ENCODE measurements around the gene NCOA3. TPM values are rescaled to one million over a fixed set of nuclear protein-coding genes. Genes with fewer than 3 reads are reported as not detected.

The NCOA3 gene
- total and polyA plus RNA-seq, 2 of the 8 experiments (the other 6 are each of a cell fraction or from before 2014, with no cell fraction given): 7.9 to 24.7 TPM

GRCh38 chr20:47676912-47677634, 175.4 kb downstream of the NCOA3 start:
- WGBS, 2 experiments (ENCODE audit: extremely low coverage in 1 of 2, insufficient coverage in 1 of 2, insufficient read length in 1 of 2, insufficient replicate concordance in 2 of 2, low coverage in 1 of 2, low lambda C conversion rate in 2 of 2, missing lambda C conversion rate in 1 of 2): 82% methylated on average over 16 of the region's 18 CpGs; no CpG with 5 or more reads in 1 of the 2 experiments
- no peak overlapping the region for H3K14ac ChIP-seq (ENCODE audit: insufficient read length)
- CTCF ChIA-PET (ENCODE audit: partially characterized antibody): interaction anchor here (0.6 to 9.7 kb wide), 41 partner anchors 10 to 947 kb away, joined by 3 to 92 read pairs (median 4); no protein-coding TSS in a partner anchor
- no peak overlapping the region for H3K4me3 ChIP-seq (ENCODE audit: extremely low read depth in 1 of 4, insufficient read depth in 2 of 4, low read depth in 3 of 4, low read length in 4 of 4)
- H3K79me1 ChIP-seq (ENCODE audit: low read depth, low read length): no peaks in the 10 kb centered on the region
- no peaks in the 10 kb centered on the region for H3K27me3 ChIP-seq (replicated peaks in 1 of 4; ENCODE audit: control insufficient read depth in 3 of 4, extremely low read depth in 1 of 4, insufficient read depth in 3 of 4, low read length in 3 of 4)
- no peak overlapping the region for H2BK5ac ChIP-seq (ENCODE audit: low read depth, low read length)
- peaks cover 0 to 7% (median 2%) of the 10 kb centered on the region in 4 experiments; a peak in 5 of 7 replicates for H3K4me1 ChIP-seq (replicated peaks in 1 of 4; ENCODE audit: control insufficient read depth in 3 of 4, insufficient read depth in 4 of 4, low read length in 3 of 4)
- H3K23me2 ChIP-seq (ENCODE audit: low read depth, low read length): no peaks in the 10 kb centered on the region
- no peak overlapping the region for H3K23ac ChIP-seq (ENCODE audit: insufficient read length)
- H3K79me2 ChIP-seq (ENCODE audit: control insufficient read depth in 1 of 2, insufficient read depth in 2 of 2, low read length in 2 of 2): no peaks in the 10 kb centered on the region
- H3K27ac ChIP-seq (ENCODE audit: low read depth, low read length): no peak overlapping the region
- H2BK20ac ChIP-seq (ENCODE audit: low read length): no peak overlapping the region
- no peak overlapping the region for H2BK120ac ChIP-seq (replicated peaks; ENCODE audit: low read depth, low read length)
- no peak overlapping the region for H4K91ac ChIP-seq (replicated peaks; ENCODE audit: insufficient read length, low read length)
- H4K20me1 ChIP-seq (replicated peaks in 1 of 2; ENCODE audit: control insufficient read depth in 1 of 2, insufficient read depth in 2 of 2, low read length in 2 of 2): peaks cover 0 to 2% of the 10 kb centered on the region in 2 experiments
- H2BK15ac ChIP-seq (ENCODE audit: low read length): no peak overlapping the region
- no peak overlapping the region for H2BK12ac ChIP-seq (ENCODE audit: low read depth, low read length)
- H2AFZ ChIP-seq (ENCODE audit: low read length): no peak overlapping the region
- H3K4ac ChIP-seq (replicated peaks; ENCODE audit: insufficient read length, low read depth, low read length): no peak overlapping the region
- no peak for FAIRE-seq
- H3K56ac ChIP-seq (replicated peaks; ENCODE audit: insufficient read length, low read depth, low read length): no peak overlapping the region
- no peak overlapping the region for H3K18ac ChIP-seq (ENCODE audit: extremely low read depth, low read length)
- H2AK5ac ChIP-seq (ENCODE audit: low read depth, low read length): no peak overlapping the region
- no peak overlapping the region; the same call in 1 of the 2 replicates for H4K8ac ChIP-seq (ENCODE audit: extremely low read depth, insufficient read depth, low read length)
- no peak for DNase-seq (ENCODE audit: low read depth in 1 of 2, low spot score in 2 of 2)
- no peak overlapping the region for H3K9ac ChIP-seq (replicated peaks in 1 of 4; ENCODE audit: extremely low read depth in 1 of 4, low read depth in 3 of 4, low read length in 3 of 4)
- POLR2A ChIA-PET (ENCODE audit: partially characterized antibody): no interaction called here
- no peaks in the 10 kb centered on the region for H3K9me3 ChIP-seq (ENCODE audit: insufficient read depth in 2 of 2, low read depth in 1 of 2, low read length in 1 of 2)
- no peaks in the 10 kb centered on the region for H3K36me3 ChIP-seq (ENCODE audit: control insufficient read depth in 2 of 4, insufficient read depth in 4 of 4, low read length in 3 of 4)
- no peak overlapping the region for H3K4me2 ChIP-seq (ENCODE audit: insufficient read depth in 1 of 2, low read depth in 2 of 2, low read length in 2 of 2)
- no peak overlapping the region for H4K5ac ChIP-seq (ENCODE audit: insufficient read length, low read depth, low read length)
- TF ChIP-seq SRF (IDR thresholded peaks at IDR 0.05; ENCODE audit: low read depth, low read length) (no peak), KDM4A (IDR thresholded peaks at IDR 0.05; ENCODE audit: low read depth, low read length, severe bottlenecking) (no peak), CTCF (IDR thresholded peaks at IDR 0.05; ENCODE audit: control extremely low read depth in 1 of 3, insufficient read depth in 1 of 3, low read depth in 1 of 3, low read length in 3 of 3) (no peak), GTF2F1 (IDR thresholded peaks at IDR 0.05; ENCODE audit: borderline replicate concordance, low read depth, low read length) (no peak), HDAC6 (IDR thresholded peaks at IDR 0.05; ENCODE audit: low read depth, low read length) (no peak), BRCA1 (IDR thresholded peaks at IDR 0.05; ENCODE audit: low read depth, low read length) (no peak), CHD2 (IDR thresholded peaks at IDR 0.05; ENCODE audit: low read length) (no peak), CTBP2 (IDR thresholded peaks at IDR 0.05; ENCODE audit: borderline replicate concordance, insufficient read depth, insufficient read length, low read length) (no peak), PHF8 (conservative IDR thresholded peaks at IDR 0.05; ENCODE audit: low read depth, low read length) (no peak), TAF7 (optimal IDR thresholded peaks at IDR 0.05; ENCODE audit: borderline replicate concordance, low read depth, low read length) (no peak)
